GM13976 (cell line): ENCODE results near the gene NTMT1.

ENCODE experiments used
- DNase-seq: peaks from one replicate; pipeline ENCODE4 v3.0.0; 2012; ENCODE audit warnings: low spot score
- in situ Hi-C: fragments of 300-500 bp; cut with MboI; formaldehyde crosslinking; loops from one replicate; pipeline ENCODE4 v1.12.0; 2022; ENCODE audit warnings: low sequenced_read_pairs, mixed read lengths, inconsistent platforms; ENCODE audit not compliant: unreplicated experiment
- TF ChIP-seq, protein P1 (sequence below): IDR thresholded peaks from 2 replicates; pipeline ENCODE4 v1.5.1; 2012; ENCODE audit warnings: borderline replicate concordance, mild to moderate bottlenecking; ENCODE audit not compliant: insufficient read depth; ENCODE audit errors: extremely low read depth, missing control alignments, control extremely low read depth

The NTMT1 gene

DNA sequence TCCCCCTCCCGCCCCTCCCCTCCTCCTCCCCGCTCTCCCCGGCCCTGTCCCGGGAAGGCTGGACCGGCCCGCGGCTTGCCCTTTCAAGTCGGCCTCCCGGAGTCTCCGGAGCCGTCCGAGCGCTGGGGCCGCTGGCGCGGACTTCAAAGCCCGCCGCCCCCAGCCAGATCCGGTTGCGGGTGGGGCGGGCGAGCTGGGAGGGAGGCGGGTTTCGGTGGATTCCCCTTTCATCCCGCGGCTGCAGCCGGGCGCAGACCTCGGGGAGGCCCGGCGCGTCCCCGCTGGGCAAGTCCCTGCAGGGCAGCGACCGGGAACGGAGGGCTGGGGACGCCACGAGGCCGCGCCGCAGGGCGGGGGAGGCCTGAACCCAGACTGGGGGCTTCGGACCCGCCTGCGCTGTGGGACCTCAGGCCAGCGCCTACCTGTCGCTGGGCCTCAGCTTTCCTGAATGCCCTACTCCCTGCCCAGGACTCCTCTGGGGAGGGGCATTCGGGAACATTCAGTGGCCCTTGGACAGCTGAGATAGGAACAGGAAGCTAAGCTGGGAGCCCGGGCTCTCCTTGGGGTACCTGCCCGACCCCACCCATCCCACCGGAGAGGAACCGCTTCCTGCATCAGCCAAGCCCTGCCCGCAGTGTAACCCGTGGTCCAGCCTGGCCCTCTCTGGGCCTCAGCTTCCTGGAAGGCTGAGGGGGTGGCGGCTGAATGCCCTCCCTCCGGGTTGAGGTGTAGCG, 28.4 kb upstream of the NTMT1 start:
- TF ChIP-seq, protein P1, sequence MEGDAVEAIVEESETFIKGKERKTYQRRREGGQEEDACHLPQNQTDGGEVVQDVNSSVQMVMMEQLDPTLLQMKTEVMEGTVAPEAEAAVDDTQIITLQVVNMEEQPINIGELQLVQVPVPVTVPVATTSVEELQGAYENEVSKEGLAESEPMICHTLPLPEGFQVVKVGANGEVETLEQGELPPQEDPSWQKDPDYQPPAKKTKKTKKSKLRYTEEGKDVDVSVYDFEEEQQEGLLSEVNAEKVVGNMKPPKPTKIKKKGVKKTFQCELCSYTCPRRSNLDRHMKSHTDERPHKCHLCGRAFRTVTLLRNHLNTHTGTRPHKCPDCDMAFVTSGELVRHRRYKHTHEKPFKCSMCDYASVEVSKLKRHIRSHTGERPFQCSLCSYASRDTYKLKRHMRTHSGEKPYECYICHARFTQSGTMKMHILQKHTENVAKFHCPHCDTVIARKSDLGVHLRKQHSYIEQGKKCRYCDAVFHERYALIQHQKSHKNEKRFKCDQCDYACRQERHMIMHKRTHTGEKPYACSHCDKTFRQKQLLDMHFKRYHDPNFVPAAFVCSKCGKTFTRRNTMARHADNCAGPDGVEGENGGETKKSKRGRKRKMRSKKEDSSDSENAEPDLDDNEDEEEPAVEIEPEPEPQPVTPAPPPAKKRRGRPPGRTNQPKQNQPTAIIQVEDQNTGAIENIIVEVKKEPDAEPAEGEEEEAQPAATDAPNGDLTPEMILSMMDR, result no peak
- DNase-seq, result peak; percentile 82
- in situ Hi-C loops, result no loop called here

DNA sequence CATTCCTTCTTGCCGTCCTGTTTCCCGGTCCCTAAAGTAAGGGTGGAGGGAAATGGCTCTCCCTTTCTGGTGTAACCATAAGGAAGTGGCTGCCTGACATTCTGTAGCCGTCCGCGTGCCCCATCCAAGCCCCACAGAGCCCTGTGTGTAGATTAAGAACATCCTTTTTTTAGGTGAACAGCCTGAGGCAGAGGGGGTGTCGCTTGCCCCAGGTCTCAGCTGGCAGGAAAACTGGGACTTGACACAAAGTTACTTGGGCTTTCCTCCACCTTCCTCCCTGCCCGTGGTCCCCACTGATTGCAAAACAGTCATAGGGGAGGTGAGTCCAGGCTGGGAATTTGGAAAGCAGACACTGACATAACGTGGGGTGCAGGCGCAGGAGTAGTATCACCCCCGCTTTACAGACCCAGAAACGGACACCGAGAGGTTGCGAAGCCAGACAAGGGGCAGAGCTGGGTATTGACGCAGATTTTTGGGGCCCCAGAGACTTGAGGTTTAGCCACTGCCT, 27.8 kb upstream of the NTMT1 start:
- in situ Hi-C loops, result no loop called here
- no peak for DNase-seq
- TF ChIP-seq, protein P1, result no peak

DNA sequence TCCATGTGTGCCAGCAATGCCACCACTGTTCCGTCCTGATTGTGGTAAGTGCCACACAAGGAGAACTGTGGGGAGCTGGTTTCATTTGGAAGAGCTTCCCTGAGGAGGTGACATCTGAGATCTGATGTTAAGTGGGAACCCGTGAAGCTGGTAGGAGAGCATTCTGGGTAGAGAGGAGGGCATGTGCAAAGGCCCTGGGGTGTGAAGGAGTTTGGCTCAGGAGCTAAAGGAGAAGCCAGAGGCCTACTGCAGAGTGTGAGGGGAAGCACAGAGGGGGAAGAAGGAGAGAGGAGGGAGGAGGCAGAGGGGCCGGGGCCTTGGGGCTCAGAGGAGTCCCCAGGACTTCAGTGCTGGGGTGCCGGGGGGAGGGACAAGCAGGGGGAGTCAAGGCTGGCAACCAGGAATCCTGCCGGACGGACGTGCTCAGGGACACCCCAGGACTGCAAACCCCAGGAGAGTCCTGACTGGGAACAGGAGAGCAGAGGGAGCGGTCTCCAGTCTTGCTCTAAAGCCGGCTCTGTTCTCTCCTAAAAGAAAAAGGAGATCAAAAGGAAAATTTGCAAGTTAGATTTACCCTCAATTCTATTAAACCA, 24.8 kb upstream of the NTMT1 start:
- TF ChIP-seq, protein P1, result no peak
- in situ Hi-C loops, result no loop called here
- DNase-seq, result no peak

DNA sequence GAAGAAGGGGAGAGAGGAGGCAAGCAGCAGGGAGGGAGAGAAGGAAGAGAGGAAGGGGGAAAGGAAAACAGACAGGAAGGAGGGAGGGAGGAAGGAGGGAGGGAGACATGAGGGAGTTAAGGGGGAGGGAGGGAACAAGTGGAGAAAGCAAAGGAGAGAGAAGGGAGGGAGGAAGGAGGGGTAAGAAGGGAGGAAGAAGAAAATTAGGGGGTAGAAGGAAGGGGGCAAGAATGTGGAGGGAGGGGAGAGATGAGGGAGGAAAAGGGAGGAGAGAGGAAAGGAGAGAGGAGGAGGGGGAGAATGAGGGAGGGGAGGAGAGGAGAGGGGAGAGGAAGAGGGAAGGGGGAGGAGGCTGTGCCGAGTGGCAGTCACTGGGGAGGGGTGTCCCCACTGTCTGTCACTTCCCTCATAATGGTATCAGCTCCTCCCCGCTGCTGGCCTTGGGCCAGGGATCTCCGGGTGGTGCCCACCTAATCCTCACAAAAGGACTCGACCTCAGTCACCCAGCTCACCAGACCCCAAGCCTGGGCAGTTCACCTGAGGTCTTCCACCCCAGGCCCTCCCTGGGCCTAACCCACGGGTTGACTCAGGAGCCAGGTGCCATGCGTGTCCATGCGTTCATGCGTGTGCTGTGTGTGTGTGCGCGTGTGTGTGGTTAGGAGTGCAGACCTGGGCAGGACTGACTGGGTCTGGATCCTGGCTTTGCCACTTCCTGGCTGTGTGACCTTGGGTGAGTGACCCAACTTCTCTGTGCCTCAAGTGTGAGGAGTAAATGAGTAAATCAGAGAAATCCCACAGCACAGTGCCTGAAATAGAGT, 23.2 kb upstream of the NTMT1 start:
- peak; percentile 46 for DNase-seq
- in situ Hi-C loops, result no loop called here
- TF ChIP-seq, protein P1, result no peak

DNA sequence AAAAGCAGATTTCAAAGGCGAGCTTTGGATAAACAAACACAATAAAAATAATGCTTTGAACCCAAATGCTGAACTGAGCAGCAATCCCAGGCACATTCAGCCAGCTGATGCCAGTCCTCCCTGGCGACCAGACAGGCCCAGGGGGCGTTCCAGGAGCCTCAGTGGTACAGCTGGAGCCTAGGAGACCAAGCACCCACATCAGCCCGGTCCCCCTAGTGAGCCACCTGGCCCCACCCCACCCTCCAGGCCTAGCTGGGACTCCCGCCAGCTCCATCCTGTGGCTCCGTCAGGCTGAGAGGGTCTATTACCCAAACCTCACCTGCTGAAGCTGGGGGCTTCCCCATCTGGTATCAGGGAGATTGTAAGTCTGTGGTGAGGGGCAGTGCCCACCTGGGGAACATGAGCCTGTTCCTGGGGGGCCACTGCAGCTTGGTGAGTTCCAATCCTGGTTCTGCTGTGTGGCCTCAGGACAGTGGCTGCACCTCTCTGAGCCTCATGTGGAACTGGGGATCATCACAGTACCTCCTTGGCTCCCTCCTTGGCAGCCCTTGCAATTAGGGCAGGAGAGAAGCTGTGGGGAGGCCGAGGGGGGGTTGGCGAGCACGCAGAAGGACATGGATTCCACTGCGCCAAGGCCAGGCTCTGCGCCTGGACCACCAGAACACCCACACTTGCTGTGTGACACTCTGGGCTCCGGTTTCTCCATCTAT, 21.8 kb upstream of the NTMT1 start:
- no peak for DNase-seq
- TF ChIP-seq, protein P1, result no peak
- in situ Hi-C loops, result no loop called here

DNA sequence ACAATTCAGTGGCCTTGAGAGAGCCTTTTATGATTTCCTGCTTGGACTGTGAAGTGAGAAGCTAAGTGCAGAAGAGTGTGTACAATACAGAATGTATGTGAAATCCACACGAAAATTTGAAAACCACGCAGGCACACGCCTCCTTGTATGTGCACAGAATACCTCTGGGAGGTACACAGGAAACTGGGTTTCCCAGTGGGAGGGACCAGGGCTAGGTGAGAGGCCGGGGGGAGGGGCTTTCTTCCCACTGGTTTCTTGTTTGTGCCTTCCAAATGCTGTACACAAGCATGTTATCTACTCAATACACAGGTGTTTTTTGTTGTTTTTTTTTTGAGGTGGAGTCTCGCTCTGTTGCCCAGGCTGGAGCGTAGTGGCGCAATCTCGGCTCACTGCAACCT, 21.2 kb upstream of the NTMT1 start:
- TF ChIP-seq, protein P1, result no peak
- in situ Hi-C loops, result no loop called here
- no peak for DNase-seq
